ES-I3 (cell line): Measurements from ENCODE around the gene DTNBP1.

Source experiments
- H3K36me3 ChIP-seq: 2 replicates; pipeline ENCODE4 v1.6.1; 2013; ENCODE audit warnings: mild to moderate bottlenecking, low read length, control low read depth, moderate library complexity; ENCODE audit not compliant: insufficient read depth
- H3K4me1 ChIP-seq: 2 replicates; pipeline ENCODE4 v1.6.1; 2013; ENCODE audit warnings: mild to moderate bottlenecking, control low read depth, low read length; ENCODE audit not compliant: insufficient read depth
- H3K9ac ChIP-seq: 2 replicates; pipeline ENCODE4 v1.6.1; 2013; ENCODE audit warnings: low read depth, mild to moderate bottlenecking, low read length, moderate library complexity
- H3K9me3 ChIP-seq: 2 replicates; pipeline ENCODE4 v1.6.1; 2013; ENCODE audit warnings: mild to moderate bottlenecking, low read length, moderate library complexity; ENCODE audit not compliant: control insufficient read depth, insufficient read depth

The DTNBP1 gene

DNA sequence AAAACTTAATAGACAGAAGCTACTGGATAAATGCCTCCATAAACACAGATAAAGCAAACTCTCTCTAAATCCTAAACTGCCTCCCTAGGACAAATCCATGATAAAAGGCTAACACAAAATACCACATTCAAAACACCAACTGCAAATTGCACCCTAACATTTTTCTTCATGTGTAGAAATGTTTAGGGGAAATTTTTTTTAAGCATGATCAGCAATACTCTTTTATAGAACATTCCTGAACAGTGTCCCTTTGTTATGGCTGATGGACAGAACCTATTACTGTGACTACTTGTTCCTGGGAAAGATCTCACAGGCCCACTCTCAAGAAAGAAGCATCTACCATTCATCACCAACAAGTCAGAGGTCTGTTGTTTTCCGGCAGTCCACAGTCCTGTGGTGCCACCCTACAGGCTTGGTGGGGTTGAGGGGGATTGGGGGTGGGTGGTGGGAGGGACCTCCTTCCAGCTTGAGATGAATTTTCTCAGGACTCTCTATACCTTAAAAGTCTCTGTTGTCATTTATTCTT is 64.5 kb downstream of the DTNBP1 start:
- no peaks in the 10 kb centered on the region for H3K9me3 ChIP-seq
- no peaks in the 10 kb centered on the region; the same call in 1 of the 2 replicates for H3K4me1 ChIP-seq
- no peaks in the 10 kb centered on the region for H3K36me3 ChIP-seq
- no peak overlapping the region for H3K9ac ChIP-seq

DNA sequence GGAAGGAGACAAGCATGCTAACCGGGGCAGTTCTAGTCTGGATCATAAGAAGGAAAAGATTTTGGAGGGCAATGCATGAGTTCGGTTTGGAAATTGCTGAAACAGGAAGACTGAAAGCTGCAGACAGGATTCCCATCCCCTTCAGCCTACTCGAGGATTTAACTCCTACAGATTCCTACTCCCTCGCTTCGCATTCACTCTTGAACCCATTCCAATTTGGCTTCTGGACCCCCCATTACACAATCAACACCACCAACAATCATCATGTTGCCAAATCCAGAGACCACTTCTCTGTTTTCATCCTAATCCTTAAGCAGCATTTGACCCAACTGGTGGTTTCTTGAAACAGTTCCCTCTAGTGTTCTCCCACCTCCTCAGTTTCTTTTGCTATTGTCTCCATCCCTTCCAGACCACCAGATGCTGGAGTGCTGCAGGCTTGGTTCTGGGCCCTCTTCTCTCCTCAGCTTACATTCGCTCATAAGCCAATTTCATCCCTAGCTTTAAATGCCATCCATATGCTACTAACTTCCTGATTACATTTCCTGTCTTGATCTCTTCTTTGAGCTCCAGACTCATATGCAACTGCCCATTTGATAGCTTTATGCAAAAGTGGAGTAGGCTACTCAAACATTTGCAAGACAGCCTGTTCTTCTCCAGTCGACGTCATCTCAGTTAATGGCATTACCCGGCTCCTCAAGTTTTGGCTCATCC is 66.5 kb downstream of the DTNBP1 start:
- Histone ChIP-seq H3K9ac (no peak overlapping the region), H3K9me3 (no peaks in the 10 kb centered on the region), H3K4me1 (no peaks in the 10 kb centered on the region), H3K36me3 (no peaks in the 10 kb centered on the region)

DNA sequence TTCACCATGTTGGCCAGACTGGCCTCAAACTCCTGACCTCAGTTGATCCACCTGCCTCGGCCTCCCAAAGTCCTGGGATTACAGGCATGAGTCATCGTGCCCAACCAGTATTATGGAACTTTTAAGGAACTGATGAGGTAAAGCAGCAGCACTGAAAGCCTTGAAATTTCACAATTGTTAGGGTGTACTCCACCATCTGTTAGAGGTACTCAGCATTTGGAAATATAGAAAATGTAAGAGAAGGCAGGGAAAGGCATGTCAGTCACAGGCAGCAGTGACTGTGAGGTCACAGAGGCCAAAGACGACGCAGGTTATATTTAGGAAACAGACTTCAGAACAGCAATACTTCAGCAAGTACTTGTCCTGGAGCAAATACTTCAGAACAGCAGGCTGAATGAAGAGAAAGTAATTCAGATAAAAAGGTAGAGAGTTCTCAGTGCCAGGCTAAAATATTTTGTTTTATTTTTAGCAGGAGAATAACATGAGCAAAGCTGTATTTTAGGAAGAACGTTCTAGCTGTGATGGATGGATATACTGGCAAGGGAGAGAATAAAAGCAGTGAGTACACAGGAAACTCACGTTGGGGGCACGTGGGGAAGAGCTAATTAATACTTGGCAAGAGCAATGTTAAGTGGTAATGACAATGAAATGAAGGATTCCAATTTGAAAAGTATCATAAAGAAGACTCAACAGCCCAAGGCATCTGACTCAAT is 67.2 kb downstream of the DTNBP1 start:
- Histone ChIP-seq H3K9ac (no peak overlapping the region), H3K4me1 (no peaks in the 10 kb centered on the region), H3K36me3 (no peaks in the 10 kb centered on the region), H3K9me3 (no peaks in the 10 kb centered on the region)

DNA sequence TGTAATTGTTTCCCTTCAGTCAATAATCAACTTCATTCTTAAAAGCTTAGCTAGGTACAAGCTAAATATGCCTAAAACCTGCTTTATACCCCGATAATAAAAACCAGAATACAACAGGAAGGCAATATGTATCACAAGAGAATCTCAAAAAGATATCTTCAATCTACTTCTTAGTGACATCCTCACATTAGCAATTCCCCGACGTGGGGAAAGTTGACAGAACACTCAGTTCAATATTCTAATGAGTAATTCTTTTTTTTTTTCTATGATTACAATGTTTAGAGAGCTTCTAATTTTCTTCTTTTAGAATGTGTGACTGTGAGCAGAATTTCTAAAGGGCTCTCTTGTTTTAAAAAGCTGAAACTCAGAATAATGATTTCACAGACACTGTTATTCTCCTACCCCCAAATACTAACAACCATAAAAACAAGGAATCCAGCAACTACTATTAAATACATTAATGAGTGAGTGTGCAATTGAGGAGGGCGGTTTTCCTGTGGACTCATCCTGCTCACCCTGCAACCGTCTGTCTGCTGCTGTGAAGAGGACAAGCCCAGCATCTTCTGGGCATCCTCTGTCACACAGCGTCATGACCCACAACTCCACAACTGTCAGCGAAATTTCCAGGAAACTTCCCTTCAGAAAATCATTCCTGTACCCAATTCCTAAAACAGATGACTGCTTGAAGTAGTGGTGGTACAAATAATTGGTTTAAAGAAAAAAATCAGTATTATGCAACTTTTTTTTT is 68.1 kb downstream of the DTNBP1 start:
- Histone ChIP-seq H3K4me1 (no peaks in the 10 kb centered on the region), H3K9me3 (no peaks in the 10 kb centered on the region), H3K36me3 (no peaks in the 10 kb centered on the region), H3K9ac (no peak overlapping the region)

DNA sequence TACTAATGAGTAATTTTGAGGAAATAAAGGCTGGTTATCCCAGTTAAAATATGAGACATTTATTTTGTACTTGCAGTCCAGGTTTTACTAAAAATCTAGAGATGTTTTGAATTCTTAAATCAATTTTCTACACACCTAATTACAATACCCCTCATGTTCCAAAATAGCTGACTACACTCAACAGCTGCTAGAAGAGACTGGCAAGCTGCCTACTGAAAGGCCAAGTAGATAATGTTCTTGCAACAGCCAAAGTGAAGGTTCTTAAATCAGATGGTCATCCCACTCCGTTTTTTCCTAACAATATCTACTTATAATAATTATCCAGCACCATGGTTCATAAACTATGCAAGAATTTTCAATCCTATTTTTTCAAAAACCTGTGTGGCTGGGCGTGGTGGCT is 69.0 kb downstream of the DTNBP1 start:
- Histone ChIP-seq H3K4me1 (no peaks in the 10 kb centered on the region), H3K9me3 (no peaks in the 10 kb centered on the region), H3K9ac (no peak overlapping the region), H3K36me3 (no peaks in the 10 kb centered on the region)

DNA sequence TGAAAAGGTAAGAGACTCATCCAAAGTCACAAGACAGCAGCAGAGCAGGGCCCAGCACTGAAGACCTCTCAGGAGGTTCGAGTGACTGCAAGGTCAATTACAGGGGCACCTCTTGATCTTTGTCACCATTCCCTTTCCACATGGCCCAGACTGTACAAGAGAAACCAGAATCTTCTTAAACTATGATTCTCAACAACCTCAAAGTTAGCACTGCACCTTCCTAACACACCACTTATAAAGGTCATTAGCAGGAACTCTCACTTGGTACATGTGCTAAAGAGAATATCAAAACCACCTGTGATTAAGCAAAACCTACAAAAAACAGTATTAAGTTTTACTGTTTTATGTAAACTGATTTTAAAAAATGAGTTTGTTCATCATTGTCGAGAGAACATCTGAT is 70.2 kb downstream of the DTNBP1 start:
- Histone ChIP-seq H3K9me3 (no peaks in the 10 kb centered on the region), H3K36me3 (no peaks in the 10 kb centered on the region), H3K9ac (no peak overlapping the region), H3K4me1 (no peaks in the 10 kb centered on the region)

DNA sequence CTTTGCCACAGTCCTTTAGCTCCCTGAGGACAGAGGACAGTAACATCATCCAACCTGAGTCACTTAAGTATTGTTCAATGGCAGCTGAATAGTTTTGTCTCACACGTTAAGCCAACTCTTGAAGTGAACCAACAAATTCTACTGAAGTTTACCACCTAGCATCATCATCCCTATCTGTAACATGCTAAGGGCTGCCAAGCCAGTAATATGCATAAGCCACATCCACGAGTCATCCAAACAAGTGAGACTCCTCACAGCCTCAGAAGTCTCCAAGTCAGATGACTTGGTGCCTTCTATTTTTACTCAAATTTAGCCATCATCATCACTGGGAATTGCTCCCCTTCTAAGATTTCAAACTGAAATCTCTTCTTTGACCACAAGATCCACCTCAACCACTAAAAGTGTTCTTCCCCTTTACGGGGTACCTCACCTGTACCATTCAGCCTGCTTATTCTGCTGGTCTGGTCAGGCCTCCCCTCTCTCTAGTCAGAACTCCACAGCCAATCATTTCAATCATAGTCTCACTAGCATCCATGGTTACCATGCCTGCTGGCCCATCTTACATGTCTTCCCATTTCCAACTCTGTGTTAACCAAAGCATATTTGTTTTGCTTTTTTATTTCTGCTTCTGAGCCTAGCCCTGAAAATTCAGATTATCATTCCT is 73.7 kb downstream of the DTNBP1 start:
- Histone ChIP-seq H3K36me3 (no peaks in the 10 kb centered on the region), H3K9me3 (no peaks in the 10 kb centered on the region), H3K9ac (no peak overlapping the region), H3K4me1 (no peaks in the 10 kb centered on the region)

DNA sequence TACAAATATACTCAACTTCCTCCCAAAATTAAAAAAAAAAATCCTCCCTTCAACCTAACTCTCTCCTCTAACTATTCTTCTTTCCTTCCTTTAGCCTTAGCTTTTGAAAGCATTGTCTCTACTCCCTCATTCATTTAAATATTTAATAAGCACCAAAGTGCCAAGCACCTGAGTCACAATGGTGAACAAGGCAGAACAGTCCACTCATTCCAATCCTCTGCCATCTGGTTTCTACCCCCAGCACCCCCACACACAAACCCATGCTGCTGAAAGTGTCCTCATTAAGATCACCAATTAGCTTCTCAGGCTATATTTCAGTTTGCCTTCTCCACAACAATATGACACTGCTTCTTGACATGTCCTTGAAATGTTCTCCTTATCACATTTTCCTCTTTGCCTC is 76.3 kb downstream of the DTNBP1 start:
- Histone ChIP-seq H3K36me3 (no peaks in the 10 kb centered on the region), H3K9me3 (no peaks in the 10 kb centered on the region), H3K4me1 (no peaks in the 10 kb centered on the region), H3K9ac (no peak overlapping the region)

DNA sequence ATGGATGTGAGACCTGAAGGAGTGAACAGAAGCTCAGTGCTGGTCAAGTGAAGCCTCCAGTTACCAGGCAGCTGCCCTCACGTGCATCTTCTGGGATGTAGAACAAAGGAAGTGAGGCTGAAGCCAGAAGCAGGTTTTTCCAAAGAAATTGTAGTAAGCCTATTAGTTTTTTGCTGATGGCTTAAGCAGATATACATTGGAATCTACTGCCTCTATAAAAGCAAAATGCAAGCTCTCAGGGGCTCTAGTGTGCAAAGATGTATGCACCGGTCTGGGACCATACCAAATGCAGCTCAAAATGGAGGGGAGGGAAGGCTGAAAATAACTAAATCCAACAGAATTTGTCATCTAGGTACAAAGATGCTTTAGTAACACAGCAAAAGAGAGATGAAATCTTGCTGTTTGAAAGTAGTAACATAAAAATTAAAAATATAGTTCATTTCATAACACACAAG is 77.0 kb downstream of the DTNBP1 start:
- Histone ChIP-seq H3K9me3 (no peaks in the 10 kb centered on the region), H3K36me3 (no peaks in the 10 kb centered on the region), H3K9ac (no peak overlapping the region), H3K4me1 (no peaks in the 10 kb centered on the region)

DNA sequence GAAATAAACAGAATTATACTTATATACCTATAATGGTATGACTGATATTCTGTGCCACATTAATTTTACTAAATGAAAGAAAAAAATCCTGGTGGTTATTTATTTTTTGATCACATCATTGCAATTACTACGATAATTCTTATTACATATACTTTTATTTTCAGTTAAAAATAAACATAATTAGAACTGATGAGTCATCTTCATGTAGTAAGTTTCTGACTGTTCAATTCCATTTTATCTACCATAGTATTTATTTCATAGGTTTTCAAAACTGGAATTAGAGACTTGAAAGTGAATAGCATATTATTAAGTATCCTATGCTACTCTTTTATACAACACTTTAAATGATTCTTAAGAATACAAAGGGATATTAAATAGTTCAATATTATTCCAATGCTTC is 80.3 kb downstream of the DTNBP1 start:
- peaks cover 8% of the 10 kb centered on the region; the same call in 1 of the 2 replicates for H3K4me1 ChIP-seq
- H3K9ac ChIP-seq = no peak overlapping the region
- H3K36me3 ChIP-seq = no peaks in the 10 kb centered on the region
- H3K9me3 ChIP-seq = no peaks in the 10 kb centered on the region

DNA sequence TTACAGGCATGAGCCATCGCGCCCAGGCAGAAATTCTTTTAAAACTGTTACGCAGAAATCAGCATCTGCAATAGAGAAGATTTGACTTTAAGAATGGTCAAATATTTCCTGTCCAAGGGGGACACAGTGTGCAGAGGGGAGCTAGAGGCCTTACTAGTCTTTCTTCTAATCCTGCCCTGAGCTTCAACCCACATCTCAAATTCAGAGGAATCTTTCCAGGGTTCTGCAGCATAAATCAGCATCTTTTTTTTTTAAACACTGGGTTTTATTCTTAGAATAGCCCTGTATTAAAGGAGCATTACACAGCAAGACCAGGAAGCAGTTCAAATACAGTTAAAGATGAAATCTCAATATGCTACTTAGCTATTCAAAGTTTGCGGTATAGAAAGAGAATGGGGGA is 81.1 kb downstream of the DTNBP1 start:
- Histone ChIP-seq H3K9me3 (no peaks in the 10 kb centered on the region), H3K9ac (no peak overlapping the region), H3K36me3 (no peaks in the 10 kb centered on the region), H3K4me1 (peaks cover 9% of the 10 kb centered on the region; the same call in 1 of the 2 replicates)

DNA sequence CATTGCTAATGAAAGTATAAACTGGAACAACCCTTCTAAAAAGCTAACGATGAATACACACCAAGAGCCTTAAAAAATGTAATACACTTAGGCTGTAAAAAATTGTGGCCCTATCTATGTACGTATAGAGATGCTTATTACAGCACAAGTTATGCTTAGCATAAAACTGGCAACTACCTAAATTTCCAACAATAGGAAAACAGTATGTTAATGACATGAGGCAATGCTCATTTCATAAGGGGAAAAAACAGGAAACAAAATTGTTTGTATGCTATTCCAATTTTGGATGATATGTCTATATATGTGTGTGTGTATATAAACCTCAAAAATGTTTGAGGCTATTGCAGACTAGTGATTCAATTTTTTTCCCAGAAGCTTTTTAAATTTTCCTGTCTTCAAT is 82.5 kb downstream of the DTNBP1 start:
- Histone ChIP-seq H3K36me3 (no peaks in the 10 kb centered on the region), H3K9me3 (no peaks in the 10 kb centered on the region), H3K9ac (no peak overlapping the region), H3K4me1 (peaks cover 9% of the 10 kb centered on the region; the same call in 1 of the 2 replicates)

DNA sequence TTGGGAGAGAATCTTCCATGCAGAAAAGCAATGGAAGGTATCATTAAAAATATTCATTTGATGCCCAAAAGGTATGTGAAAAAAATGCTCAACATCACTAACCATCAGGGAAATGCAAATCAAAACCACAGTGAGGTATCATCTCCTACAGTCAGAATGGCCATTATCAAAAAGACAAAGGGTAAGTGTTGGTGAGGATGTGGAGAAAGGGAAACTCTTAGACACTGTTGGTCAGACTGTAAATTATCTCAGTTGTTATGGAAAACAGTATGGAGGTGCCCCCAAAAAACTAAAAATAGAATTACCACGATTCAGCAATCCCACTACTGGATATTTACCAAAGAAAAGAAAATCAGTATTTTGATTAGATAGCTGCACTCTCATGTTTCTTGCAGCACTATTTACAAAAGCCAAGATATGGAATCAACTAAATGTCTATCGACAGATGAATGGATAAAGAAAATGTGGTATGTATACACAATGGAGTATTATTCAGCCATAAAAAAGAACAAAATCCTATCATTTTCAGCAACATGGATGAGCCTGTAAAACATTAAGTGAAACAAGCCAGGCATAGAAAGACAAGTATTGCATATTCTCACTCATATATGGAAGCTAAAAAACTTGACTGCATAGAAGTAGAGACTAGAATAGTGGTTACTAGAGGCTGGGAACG is 84.0 kb downstream of the DTNBP1 start:
- H3K4me1 ChIP-seq = peaks cover 9% of the 10 kb centered on the region; the same call in 1 of the 2 replicates

More for the DNA sequence above, 84.0 kb downstream of the DTNBP1 start:
- Histone ChIP-seq H3K9me3 (no peaks in the 10 kb centered on the region), H3K36me3 (no peaks in the 10 kb centered on the region), H3K9ac (no peak overlapping the region)
